Stimulated activated CD4-positive, alpha-beta T cell treated with anti-CD3 and anti-CD28 coated beads, Interleukin-12 subunit alpha, Interleukin-12 subunit beta, amount 100 ng/mL, for 24 hours (primary cell): ENCODE results near the gene TULP1.
A peak's percentile ranks its signal among the peaks of the same experiment; 100 is the strongest.
"Not testable (repeated sequence)": the region's sequence is repeated elsewhere in the genome, so short reads cannot be mapped to it uniquely, and the experiment has no call there.

ENCODE experiments used
- DNase-seq, 2 experiments: peaks; one replicate each; pipeline ENCODE4 v3.0.0-alpha.2; 2020; ENCODE audit warnings: low read depth in 2 of 2

Gene TULP1

DNA sequence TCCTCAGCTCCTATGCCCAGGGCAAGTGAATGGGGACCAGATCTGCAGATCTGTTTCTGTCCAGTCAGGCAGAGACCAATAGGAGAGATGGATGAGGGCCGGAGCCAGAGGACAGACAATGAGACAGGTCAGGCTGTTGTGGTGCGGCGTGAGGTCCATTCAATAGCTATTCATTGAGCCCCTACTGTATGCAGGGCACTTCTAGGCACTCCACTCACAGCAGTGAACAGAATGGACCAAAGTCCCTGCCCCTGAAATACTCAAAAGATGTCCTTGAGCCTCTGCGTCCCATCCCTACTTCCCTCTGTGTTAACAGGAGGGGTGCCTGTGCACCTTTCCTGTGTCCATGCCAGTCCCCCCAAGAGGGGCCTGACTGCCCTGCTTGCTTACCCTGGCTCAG lies 8.5 kb upstream of the TULP1 start:
- DNase-seq = no peak

DNA sequence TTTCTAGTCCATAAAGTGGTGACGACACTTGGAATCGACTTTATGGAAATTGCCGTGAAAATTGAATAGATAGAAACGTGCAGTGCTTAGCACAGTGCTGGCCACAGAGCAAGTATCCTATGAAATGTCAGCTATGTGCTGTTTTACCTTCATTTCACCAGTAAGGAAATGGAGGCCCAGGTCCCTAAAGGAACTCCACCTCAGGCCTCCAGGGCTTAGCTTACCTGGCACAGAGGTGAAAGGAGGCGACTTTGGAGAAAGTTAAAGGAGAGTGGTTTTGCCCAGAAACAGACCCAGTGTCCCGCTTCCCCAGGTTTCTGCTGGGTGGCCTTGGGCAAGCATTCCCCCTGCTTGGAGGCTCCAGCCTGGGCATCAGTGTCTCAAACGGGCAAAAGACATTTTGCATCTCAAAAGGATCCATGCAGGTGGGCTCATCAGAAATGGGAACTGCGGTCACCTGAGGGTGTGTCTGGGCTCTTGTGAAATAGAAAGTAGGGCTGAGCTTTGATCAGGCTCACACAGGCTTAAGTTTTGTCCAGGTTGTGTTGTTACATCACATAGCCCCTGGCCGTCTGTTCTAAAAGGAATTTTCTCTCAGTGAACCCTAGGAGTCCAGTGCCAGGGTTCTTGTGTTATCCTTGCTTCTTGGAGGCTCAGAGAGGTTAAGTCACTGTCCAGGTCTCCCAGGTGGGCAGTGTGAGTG lies 6.8 kb upstream of the TULP1 start:
- DNase-seq = no peak

DNA sequence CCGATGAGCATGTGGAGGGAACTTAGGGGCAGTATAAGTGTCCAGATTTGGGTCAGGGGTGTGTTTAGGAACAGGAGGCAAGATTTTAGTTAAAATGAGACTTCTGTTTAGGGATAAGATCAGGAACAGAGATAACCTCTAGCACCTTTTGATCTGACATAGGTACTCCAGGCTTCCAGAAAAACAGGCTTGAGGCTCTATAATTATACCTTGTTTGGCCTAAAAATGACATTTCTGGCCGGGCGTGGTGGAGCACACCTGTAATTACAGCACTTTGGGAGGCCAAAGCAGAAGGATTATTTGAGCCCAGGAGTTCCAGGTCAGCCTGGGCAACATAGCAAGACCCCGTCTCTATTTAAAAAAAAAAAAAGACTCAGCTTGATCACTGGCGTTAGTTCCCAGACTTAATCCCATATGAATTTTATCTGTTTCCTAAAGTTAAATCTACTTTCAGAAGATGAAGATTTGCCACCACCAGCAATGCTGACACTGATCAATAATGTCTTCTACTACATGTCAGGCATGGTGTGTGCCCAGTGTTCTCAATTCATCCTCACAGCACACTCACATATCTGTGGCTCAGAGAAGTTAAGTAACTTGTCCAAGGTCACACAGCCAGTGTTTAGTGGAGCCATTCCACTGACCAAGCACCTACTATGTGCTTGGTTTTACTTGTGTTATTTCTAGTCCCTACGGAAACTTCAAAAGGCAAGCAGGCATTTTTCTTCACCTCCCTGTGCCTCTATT lies 6.0 kb upstream of the TULP1 start:
- no peak for DNase-seq

DNA sequence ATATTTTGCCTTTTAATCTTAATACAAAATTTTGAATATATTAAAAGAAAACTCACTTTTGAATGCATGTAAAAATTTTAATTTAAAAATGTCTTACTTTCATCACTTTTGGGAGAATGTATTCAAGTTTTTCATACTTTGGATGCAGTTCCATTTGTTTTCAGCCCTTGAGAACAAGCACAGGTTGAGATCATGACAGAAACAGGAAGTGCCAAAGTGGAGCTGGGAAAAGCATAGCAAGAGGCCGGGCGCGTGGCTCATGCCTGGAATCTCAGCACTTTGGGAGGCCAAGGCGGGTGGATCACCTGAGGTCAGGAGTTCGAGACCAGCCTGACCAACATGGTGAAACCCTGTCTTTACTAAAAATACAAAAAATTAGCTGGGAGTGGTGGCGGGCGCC lies 5.3 kb upstream of the TULP1 start:
- DNase-seq = not testable (repeated sequence)

DNA sequence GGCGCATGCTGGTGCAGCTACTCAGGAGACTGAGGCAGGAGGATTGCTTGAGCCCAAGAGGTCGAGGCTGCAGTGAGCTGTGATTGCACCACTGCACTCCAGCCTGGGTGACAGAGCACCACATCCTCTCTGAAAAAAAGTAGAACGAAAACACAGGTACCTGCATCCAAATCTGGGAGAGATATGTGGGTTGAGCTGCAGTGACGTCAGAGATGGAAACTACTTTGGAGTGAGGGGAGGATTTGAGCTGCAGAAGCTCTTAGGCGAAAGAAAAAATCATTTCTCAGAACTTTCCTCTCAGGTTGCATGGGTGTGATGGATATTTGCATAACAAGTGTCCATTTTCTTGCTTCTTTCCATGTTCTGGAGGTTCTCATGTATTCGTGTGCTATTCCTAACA lies 4.0 kb upstream of the TULP1 start:
- DNase-seq = no peak

DNA sequence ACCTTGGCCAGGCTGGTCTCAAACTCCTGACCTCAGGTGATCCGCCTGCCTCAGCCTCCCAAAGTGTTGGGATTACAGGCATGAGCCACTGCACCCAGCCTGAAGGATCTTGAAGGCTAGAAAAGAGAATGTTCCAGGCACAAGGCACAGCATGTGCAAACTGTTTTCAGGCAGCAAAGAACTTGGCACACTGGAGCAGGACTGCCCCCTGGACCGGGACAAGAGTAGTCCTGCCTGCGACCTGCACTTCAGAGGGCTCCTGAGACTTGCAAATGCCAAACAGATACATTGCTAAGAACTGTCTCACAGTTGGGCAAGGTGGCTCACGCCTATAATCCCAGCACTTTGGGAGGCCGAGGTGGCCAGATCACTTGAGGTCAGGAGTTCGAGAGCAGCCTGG lies 3.2 kb upstream of the TULP1 start:
- not testable (repeated sequence) for DNase-seq

DNA sequence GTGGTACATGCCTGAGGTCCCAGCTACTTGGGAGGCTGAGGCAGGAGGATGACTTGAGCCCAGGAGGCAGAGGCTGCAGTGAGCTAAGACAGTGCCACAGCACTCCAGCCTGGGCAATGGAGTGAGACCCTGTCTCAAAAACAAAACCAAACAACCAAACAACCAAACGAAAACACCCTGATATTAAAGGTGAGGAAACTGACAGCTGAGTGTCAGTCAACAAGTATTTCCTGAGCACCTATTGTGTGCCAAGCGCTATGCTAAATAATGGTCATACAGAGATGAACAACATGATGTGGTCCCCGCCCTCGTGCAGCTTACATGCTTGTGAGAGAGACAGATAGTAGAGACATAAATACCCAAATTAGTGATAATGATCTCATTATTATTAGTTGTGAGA lies 1.9 kb upstream of the TULP1 start:
- DNase-seq = no peak

DNA sequence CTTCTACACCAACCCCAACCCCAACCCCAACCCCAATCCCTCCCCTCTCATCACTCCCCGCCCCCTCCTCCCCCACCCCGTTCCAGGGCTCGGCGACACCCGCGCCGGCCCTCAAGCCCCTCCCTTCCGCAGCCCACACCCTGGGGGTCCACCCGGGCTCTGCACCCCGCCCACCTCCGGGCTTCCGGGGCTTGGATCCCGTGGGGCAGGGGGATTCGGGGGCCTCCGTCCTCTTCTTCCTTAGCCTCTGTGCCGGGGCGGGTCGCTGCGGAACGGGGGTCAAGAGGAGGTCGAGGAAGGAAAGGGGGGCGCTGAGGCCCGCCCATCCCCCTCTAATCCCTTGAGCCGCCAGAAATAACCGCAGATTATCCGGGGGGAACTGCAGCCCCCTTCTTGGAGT lies 690 bp downstream of the TULP1 start:
- no peak for DNase-seq

DNA sequence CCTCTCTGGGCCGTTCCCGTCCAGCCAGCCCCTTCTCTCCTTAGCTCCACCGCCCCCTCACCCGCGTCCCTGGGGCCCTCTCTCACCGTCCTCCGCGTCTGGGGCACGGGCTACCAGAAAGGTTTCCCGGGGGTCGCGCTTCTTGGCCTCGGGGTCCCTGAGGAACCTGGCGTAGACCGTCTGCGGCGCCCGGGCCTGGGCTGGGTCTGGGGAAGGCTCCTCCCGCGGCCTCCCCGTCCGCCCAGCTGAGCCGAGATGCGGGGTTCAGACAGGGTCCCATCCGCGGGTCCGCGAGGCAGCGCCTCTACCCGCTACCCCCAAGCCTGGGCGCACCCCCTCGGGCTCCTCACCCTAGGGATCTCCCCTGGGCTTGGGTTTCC lies 1.1 kb downstream of the TULP1 start:
- DNase-seq = no peak

DNA sequence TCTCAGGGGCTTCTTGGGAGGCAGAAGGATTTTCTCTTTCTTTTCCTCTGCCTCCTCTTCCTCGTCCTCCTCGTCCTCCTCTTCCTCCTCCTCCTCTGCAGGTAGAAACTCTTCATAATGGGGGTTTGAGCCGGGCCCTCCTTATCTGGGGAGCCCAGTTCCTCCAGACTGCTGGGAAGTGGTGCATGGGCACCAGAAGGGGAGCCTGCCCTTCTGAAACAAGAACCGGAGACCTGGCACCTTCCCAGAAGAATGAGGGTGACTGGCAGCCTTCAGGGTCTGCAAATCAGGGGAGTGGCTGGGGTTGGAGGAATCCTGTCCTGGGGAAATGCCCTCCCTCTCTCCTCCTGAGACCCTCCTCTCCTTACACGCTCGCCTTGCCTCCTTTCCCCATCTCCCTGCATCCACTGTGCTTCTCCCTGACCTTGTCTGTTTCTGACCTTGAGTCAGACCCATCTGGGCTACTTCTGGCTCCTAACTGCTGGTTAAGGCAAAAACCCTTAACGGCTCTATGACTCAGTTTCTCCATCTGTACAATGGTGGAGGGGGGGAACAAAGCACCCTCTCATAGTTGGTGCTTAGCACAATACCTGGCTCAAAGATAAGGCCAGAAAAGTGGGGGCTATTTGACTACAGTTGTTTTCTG lies 1.7 kb downstream of the TULP1 start:
- DNase-seq = no peak

DNA sequence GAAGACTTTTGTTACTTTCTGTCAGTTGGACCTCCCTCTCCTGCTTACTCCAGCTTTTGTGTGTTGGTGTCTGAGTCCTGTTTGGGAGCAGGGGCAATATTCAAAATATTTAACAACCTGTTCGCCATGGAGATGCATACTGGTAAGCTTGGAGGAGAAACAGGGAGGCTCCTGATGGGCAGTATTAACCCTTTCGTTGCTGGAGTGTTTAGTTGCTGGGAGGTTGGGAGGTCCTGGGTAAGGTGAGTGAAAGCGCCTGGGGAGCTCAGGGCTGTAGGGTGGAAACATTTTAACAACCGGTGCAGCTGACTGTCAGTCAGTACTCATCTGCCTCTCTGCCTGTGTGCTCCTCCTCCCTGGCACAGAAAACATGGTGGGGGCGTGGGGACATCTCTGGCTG lies 4.2 kb downstream of the TULP1 start:
- no peak for DNase-seq

DNA sequence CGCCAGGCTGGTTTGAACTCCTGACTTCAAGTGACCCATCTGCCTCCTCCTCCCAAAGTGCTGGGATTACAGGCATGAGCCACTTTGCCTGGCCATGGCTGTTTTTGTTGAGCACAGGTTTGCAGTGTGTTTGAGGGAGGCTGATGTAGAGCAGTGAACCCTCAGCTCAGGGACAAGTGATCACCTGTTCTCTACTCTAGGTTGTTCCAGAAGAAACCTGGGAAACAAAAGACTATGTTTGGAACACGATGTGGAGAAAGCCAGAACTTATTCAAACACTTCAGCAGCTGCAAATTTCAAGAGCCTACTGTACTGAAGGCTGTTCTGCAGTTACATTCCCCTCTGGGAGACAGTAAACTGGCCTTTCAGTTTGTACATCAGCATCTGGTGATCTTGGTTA lies 4.7 kb downstream of the TULP1 start:
- no peak for DNase-seq

DNA sequence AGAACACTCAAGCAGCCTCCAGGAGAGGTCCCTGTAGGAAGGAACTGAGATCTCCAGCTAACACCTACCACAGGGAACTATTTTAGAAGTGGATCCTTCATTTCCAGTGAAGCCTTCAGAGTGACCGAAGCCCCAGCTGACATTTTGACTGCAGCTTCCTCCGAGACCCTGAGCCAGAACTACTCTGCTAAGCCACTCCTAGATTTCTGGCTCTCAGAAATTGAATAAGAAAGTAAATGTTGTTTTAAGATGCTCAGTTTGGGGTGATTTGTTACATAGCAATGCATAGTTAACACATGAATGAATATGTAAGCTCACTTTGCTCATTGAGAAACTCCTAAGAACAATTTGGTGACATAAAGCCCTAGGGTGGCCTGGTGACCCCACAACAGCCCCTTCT lies 5.5 kb downstream of the TULP1 start:
- no peak for DNase-seq

DNA sequence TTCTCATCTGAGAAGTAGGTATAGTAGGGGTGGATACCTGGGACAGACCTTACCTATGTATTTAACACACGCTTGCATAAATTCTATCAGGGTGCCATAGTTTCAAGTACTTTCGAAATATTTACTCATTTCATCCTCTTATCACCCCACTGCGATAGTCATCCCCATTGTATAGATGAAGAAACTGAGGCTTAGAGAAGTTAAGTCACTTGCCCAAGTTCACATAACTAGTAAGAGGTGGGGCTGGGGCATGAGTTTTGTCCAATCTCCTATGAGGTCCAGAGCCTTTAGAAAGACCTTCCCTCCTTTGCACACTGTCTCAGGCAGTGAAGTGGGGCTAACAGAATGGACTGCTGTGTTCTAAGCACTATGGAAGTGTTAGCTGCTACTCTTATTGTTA lies 6.2 kb downstream of the TULP1 start:
- no peak for DNase-seq

DNA sequence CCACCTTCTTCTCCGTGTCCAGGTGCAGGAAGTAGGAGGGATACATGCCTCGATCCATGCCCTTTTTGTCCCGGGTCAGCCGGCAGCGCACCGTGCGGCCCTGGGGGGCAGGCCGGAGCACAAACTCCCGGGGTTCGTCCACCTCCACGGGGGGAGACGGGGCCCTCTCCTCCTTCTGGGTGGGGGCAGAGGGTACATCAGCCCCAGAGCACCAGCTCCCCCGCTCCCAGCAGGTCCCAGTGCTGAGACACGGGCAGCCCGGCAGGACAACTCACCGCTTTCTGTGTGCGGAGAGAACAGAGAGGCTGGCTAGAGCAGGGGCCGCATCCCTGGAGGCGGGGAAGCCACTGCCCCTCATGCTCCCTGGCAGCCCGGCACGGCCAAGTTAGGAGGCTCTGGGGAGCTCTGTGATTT lies 6.7 kb downstream of the TULP1 start:
- no peak for DNase-seq

DNA sequence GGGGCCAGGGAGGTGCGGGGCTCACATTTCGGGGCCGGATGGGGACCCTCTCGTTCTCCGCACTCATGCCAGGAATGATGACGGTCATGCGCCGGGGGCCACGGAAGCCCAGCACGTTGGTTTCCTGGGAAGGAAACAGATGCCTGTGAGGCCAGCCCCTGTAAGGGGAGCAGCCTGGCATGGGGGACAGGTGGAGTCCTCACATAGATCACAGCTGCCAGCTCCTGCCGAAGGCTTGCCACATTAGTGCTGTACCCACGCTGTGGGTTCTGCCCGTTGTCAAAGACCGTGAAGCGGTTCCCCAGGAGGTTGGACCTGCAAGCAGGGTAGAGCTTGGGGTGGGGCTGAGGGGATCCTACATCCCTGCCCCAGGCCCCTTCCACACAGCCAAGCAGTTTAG lies 9.2 kb downstream of the TULP1 start:
- DNase-seq = no peak

DNA sequence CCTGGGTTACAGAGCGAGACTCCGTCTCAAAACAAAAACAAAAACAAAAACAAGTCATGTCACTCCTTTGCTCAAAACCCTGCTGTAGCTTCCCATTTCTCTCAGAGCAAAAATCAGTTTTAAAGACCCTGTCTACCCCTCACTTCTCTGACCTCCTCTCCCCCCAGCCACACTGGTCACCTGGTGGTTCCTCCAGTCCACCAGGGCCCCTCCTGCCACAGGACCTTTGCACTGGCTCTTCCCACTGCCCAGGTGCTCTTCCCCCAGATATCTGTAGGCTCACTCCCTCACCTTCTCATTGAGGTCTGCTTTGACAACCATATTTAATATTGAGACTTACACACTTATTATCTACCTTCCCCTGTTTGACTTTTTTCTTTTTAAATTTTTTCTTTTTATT lies 10.9 kb downstream of the TULP1 start:
- DNase-seq = no peak

DNA sequence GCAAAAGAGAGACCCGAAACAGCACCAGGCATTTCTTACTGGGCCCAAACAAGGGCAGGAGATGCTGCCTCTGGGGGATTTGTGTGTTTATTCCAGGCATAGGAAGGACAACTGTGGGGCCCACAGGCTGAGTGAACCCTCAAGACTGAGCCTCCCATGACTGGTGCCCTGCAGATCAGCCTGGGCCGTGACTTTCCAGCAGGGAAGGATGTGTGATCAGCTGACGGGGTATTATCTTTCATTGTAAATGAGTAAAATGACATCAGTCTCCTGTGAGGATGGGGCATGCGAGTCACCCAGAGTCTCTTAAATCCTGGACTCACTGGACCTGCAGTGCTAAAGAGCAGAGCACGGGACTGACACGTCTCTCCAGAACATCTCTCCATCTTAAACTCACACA lies 11.9 kb downstream of the TULP1 start:
- no peak for DNase-seq

DNA sequence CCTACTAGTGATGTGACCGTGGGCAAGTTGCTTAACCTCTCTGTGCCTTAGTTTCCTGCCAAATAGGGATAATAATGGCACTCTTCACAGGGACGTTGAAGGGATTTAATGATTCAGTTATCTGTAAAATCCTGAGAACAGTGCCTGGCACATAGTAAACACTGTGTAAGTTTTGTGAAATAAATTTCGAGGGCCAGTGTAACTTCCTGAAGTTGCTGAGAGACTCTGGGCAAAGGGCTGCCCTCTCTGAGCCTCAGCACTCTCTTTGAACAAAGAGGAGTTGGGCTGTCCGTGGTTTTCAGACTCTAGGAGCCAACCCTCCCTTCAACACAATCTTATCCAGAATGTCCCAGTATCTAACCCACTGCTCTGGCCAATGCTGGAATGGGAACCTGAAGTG lies 13.3 kb downstream of the TULP1 start:
- no peak for DNase-seq

DNA sequence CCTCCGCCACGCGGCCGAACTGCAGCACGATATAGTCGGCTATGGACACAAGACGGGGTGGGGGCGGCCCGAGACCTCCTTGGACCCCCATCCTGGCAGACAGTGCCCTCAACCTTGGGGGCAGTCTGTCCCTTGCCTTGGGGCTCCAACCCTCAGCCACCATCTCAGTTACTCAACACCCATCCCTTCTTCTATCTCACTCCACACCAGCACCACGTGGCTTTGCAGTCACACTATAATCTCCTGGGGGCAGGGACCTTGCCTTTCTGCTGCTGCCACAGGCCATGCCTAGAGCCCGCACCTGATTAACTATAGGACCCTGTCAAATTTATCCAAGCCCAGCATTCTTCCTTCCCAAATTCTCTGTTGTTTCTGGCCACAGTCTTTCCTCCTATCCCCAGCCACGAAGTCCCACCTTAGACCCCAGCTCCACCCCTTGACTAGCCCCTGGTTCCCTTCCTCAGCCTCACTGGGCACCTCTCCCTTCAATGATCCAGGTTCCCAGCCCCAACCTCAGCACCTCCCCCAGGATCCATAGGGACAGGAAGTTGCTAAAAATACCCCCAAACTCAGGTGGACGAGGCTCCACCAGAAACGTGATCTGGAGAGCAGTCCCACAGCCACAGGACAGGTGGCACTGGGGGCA lies 14.2 kb downstream of the TULP1 start:
- no peak for DNase-seq

DNA sequence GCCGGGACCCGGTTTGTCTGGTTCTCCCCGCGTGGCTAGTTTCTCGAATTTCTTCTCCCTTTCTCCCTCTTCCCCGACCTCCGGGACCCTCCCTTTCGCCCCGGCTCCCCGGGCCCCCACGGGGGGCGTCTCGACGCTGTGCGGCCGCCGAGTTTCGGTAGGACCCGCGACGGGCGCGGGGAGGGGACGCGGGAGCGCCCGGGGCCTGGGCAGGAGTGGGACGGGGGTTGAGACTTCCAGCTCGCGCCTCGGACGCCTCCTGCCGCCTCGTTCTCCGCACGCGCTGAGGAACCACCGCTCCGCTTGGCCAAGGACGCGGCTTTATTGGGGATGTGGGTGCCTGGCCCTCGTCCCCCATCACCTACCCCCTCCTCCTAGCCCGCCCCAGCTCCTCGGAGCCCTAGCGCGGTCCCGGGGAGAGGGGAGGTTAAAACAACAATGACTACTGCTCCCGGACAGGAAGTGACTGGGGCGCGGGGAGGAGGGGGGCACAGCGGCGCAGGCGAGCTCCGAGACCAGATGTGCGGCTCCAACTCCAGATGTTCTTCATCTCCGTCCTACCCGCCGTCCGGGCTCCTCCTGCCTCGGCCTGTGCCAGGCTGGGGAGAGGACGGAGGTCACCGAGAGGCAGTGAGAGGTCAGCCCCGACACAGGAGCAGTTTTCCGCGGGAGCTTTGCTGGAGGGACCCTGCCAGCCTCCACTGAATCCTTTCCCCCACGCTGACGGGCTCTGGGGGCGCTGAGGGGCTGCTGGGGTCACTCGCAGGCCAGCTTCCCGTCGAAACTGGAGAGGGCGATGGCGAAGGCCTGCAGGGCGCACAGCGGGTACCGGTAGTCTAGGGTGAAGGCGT lies 14.9 kb downstream of the TULP1 start:
- DNase-seq = peak; percentile 29 to 40
